Prostate gland (tissue), 2 donors: ENCODE data around the gene IL19.

Source experiments
- CTCF ChIP-seq, 4 experiments: fragments of 200-600 bp in 2 of 4; fragments of 450-650 bp in 2 of 4; sonication (generic) in 2 of 4; IDR thresholded peaks; 1 replicate in 3 of 4; 2 replicates in 1 of 4; pipeline ENCODE4 v1.5.1; 2016 to 2019; ENCODE audit warnings: antibody characterized with exemption in 4 of 4, mild to moderate bottlenecking in 2 of 4, moderate library complexity in 2 of 4
- POLR2AphosphoS5 ChIP-seq: sonication (generic); formaldehyde crosslinking; IDR thresholded peaks from one replicate; pipeline ENCODE4 v1.6.1; 2017; ENCODE audit warnings: antibody characterized with exemption

GRCh38 chr1:206839006-206839560 is 68.5 kb downstream of the IL19 start:
- no peak for TF ChIP-seq CTCF (IDR thresholded peaks at IDR 0.05)
- TF ChIP-seq POLR2AphosphoS5, result no peak
